Neural cell (in vitro differentiated cells): ENCODE data around the gene SGPP2. TPM values are rescaled to one million over a fixed set of nuclear protein-coding genes. Genes with fewer than 3 reads are reported as not detected.

ENCODE experiments used
- H2AFZ ChIP-seq: fragments of 200-600, 300-800 bp; sonication (generic), shearing (Covaris generic); 2 replicates; pipeline ENCODE4 v1.6.0; 2014; ENCODE audit warnings: low read depth, mild to moderate bottlenecking, antibody characterized with exemption, low read length, moderate library complexity
- H3F3A ChIP-seq: fragments of 200-600 bp; shearing (Covaris generic); 2 replicates; pipeline ENCODE4 v1.6.1; 2016; ENCODE audit warnings: mild to moderate bottlenecking, moderate library complexity, mixed read lengths, antibody characterized with exemption, low read length; ENCODE audit not compliant: insufficient read depth, poor library complexity, severe bottlenecking
- H3K27ac ChIP-seq: fragments of 200-600, 300-800 bp; sonication (generic), shearing (Covaris generic); 2 replicates; pipeline ENCODE4 v1.5.1; 2014; ENCODE audit warnings: mild to moderate bottlenecking, low read length, moderate library complexity
- H3K27me3 ChIP-seq: fragments of 300-800, 200-600 bp; sonication (generic), shearing (Covaris generic); 2 replicates; pipeline ENCODE4 v1.6.0; 2014; ENCODE audit warnings: mild to moderate bottlenecking, low read depth, low read length, moderate library complexity; ENCODE audit not compliant: insufficient read depth
- H3K36me3 ChIP-seq: fragments of 300-800, 200-600 bp; sonication (generic), shearing (Covaris generic); 2 replicates; pipeline ENCODE4 v1.5.1; 2014; ENCODE audit warnings: mild to moderate bottlenecking, antibody characterized with exemption, low read length, moderate library complexity; ENCODE audit not compliant: insufficient read depth
- H3K4me2 ChIP-seq: fragments of 300-800, 200-600 bp; sonication (generic), shearing (Covaris generic); 2 replicates; pipeline ENCODE4 v1.6.0; 2014; ENCODE audit warnings: mild to moderate bottlenecking, low read length
- H3K4me3 ChIP-seq: fragments of 300-800, 200-600 bp; sonication (generic), shearing (Covaris generic); 2 replicates; pipeline ENCODE4 v1.5.1; 2014; ENCODE audit warnings: mild to moderate bottlenecking, low read length, moderate library complexity
- H3K79me2 ChIP-seq: fragments of 200-600 bp; shearing (Covaris generic); replicated peaks from 2 replicates; pipeline ENCODE4 v1.6.0; 2014; ENCODE audit warnings: mild to moderate bottlenecking, low read length, moderate library complexity; ENCODE audit not compliant: insufficient read depth
- H3K9ac ChIP-seq: fragments of 300-800, 200-600 bp; sonication (generic), shearing (Covaris generic); 2 replicates; pipeline ENCODE4 v1.6.1; 2016; ENCODE audit warnings: mild to moderate bottlenecking, low read length, mixed read lengths
- H3K9me2 ChIP-seq: fragments of 200-600 bp; shearing (Covaris generic); 2 replicates; pipeline ENCODE4 v1.6.1; 2016; ENCODE audit warnings: mild to moderate bottlenecking, low read length, mixed read lengths; ENCODE audit not compliant: insufficient read depth
- H3K9me3 ChIP-seq: fragments of 200-600, 300-800 bp; sonication (generic), shearing (Covaris generic); 2 replicates; pipeline ENCODE4 v1.6.1; 2016; ENCODE audit warnings: mild to moderate bottlenecking, mixed run types, low read length, moderate library complexity, mixed read lengths
- H4K20me1 ChIP-seq: fragments of 200-600 bp; shearing (Covaris generic); 2 replicates; pipeline ENCODE4 v1.6.1; 2016; ENCODE audit warnings: mild to moderate bottlenecking, mixed run types; ENCODE audit not compliant: insufficient read depth
- EP300 ChIP-seq: fragments of 450-650 bp; conservative IDR thresholded peaks from 2 replicates; pipeline ENCODE4 v1.6.1; 2014; ENCODE audit warnings: antibody characterized with exemption, mild to moderate bottlenecking, moderate library complexity; ENCODE audit not compliant: poor library complexity, severe bottlenecking
- EZH2 ChIP-seq: fragments of 200-600, 300-800 bp; shearing (Covaris generic), sonication (generic); IDR thresholded peaks from 2 replicates; pipeline ENCODE4 v1.6.1; 2014; ENCODE audit warnings: antibody characterized with exemption, low read length, borderline replicate concordance, mild to moderate bottlenecking; ENCODE audit not compliant: insufficient read depth, poor library complexity, severe bottlenecking
- MXI1 ChIP-seq: fragments of 450-650 bp; conservative IDR thresholded peaks from 2 replicates; pipeline ENCODE4 v1.6.1; 2014; ENCODE audit warnings: antibody characterized with exemption, mild to moderate bottlenecking; ENCODE audit not compliant: poor library complexity, severe bottlenecking
- POLR2AphosphoS5 ChIP-seq: IDR thresholded peaks from 2 replicates; pipeline ENCODE4 v1.6.1; 2012
- RAD21 ChIP-seq: fragments of 450-650 bp; conservative IDR thresholded peaks from 2 replicates; pipeline ENCODE4 v1.6.1; 2014; ENCODE audit warnings: antibody characterized with exemption, mild to moderate bottlenecking, moderate library complexity
- SMC3 ChIP-seq: fragments of 450-650 bp; conservative IDR thresholded peaks from 2 replicates; pipeline ENCODE4 v1.6.1; 2014; ENCODE audit warnings: antibody characterized with exemption, mild to moderate bottlenecking, moderate library complexity; ENCODE audit not compliant: poor library complexity
- TAF1 ChIP-seq: IDR thresholded peaks from 2 replicates; pipeline ENCODE4 v1.6.1; 2012; ENCODE audit warnings: low read depth
- polyA plus RNA-seq: library from polyadenylated mRNA; depleted of rRNA; stranded (reverse); fragments of >200 nt; gene quantifications from 2 replicates; pipeline ENCODE4 v1.2.3, GENCODE V29; 2014
- TF ChIP-seq, protein P1 (sequence below): IDR thresholded peaks from 2 replicates; pipeline ENCODE4 v1.6.1; 2012; ENCODE audit warnings: borderline replicate concordance
- TF ChIP-seq, protein P2 (sequence below): fragments of 450-650 bp; IDR thresholded peaks from 2 replicates; pipeline ENCODE4 v1.5.1; 2014; ENCODE audit warnings: antibody characterized with exemption, mild to moderate bottlenecking, moderate library complexity; ENCODE audit not compliant: poor library complexity, severe bottlenecking

SGPP2 gene
- polyA plus RNA-seq, 1 donor from 2014 or later, result 0.38 TPM

DNA sequence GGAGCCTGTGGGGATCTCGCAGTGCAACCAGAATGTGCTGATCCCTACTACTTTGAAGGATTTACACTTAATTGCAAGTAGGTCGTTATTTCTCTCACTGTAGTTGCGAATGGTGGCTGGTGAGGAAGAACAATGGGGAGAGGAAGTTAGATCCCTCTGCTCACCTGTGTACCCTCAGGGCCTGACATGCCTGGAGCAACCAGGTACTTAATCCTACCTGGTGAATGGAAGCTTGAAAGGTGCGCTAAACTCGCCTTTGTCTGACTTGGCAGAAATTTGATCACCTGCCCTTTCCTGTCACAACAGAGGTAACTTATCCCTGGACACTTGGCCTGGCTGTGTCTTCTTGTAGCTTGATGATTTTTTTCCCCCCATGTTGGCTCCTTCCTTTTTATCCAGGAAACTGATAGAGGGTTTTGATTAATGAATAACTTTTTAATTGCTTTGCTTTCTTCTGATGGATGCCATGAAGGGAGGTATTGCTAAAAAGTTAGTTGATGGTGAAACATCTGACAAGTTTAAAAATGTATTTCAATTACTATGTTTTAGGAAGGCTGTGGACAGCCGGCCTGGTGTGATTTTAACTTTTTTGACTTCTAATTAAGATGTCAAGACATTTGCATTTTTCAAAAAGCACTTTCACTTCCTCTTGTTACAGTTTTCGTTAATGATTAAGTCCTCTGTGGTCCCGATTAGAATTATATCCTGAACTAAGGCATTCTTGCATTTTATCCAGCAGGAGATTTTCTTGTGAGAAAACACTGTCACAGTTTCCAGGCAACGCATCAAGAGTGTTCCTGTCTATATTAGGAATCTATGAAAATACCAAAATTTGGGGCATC is 9.2 kb downstream of the SGPP2 start:
- H3K36me3 ChIP-seq, result no peaks in the 10 kb centered on the region
- TF ChIP-seq, protein P1, sequence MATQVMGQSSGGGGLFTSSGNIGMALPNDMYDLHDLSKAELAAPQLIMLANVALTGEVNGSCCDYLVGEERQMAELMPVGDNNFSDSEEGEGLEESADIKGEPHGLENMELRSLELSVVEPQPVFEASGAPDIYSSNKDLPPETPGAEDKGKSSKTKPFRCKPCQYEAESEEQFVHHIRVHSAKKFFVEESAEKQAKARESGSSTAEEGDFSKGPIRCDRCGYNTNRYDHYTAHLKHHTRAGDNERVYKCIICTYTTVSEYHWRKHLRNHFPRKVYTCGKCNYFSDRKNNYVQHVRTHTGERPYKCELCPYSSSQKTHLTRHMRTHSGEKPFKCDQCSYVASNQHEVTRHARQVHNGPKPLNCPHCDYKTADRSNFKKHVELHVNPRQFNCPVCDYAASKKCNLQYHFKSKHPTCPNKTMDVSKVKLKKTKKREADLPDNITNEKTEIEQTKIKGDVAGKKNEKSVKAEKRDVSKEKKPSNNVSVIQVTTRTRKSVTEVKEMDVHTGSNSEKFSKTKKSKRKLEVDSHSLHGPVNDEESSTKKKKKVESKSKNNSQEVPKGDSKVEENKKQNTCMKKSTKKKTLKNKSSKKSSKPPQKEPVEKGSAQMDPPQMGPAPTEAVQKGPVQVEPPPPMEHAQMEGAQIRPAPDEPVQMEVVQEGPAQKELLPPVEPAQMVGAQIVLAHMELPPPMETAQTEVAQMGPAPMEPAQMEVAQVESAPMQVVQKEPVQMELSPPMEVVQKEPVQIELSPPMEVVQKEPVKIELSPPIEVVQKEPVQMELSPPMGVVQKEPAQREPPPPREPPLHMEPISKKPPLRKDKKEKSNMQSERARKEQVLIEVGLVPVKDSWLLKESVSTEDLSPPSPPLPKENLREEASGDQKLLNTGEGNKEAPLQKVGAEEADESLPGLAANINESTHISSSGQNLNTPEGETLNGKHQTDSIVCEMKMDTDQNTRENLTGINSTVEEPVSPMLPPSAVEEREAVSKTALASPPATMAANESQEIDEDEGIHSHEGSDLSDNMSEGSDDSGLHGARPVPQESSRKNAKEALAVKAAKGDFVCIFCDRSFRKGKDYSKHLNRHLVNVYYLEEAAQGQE, result no peak
- no peak for TF ChIP-seq SMC3
- TF ChIP-seq MXI1, result no peak
- TF ChIP-seq, protein P2, sequence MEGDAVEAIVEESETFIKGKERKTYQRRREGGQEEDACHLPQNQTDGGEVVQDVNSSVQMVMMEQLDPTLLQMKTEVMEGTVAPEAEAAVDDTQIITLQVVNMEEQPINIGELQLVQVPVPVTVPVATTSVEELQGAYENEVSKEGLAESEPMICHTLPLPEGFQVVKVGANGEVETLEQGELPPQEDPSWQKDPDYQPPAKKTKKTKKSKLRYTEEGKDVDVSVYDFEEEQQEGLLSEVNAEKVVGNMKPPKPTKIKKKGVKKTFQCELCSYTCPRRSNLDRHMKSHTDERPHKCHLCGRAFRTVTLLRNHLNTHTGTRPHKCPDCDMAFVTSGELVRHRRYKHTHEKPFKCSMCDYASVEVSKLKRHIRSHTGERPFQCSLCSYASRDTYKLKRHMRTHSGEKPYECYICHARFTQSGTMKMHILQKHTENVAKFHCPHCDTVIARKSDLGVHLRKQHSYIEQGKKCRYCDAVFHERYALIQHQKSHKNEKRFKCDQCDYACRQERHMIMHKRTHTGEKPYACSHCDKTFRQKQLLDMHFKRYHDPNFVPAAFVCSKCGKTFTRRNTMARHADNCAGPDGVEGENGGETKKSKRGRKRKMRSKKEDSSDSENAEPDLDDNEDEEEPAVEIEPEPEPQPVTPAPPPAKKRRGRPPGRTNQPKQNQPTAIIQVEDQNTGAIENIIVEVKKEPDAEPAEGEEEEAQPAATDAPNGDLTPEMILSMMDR, result no peak
- TF ChIP-seq TAF1, result no peak
- no peak for TF ChIP-seq RAD21
- TF ChIP-seq EP300, result no peak
- no peak for TF ChIP-seq EZH2
- no peak for TF ChIP-seq POLR2AphosphoS5
- no peak overlapping the region for H2AFZ ChIP-seq
- H3K4me2 ChIP-seq, result no peak overlapping the region
- H3K9ac ChIP-seq, result no peak overlapping the region
- H3K79me2 ChIP-seq, result no peaks in the 10 kb centered on the region
- no peaks in the 10 kb centered on the region for H3K27me3 ChIP-seq
- no peaks in the 10 kb centered on the region for H3K9me2 ChIP-seq
- no peak overlapping the region for H3K4me3 ChIP-seq
- H3F3A ChIP-seq, result no peaks in the 10 kb centered on the region
- no peak overlapping the region for H3K27ac ChIP-seq
- no peaks in the 10 kb centered on the region for H4K20me1 ChIP-seq
- H3K9me3 ChIP-seq, result no peaks in the 10 kb centered on the region

DNA sequence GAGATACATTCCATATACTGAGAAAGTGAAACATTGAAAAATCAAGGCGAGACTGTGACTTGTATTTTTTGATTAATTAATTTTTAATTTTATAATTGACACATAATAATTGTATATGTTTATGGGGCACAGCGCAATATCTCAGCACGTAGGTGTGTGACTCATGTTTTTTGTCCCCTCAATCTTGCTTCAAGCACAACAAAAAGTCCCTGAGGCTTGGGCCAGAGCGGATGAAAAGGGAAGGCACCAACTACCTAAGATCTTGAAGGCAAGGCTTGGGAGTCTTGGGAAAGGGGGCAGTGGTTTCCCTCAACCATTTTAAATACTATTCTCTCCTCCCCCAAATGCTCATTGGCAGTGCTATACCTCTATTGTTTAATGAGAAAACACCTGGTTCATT is 9.9 kb downstream of the SGPP2 start:
- no peaks in the 10 kb centered on the region for H4K20me1 ChIP-seq
- H3F3A ChIP-seq, result no peaks in the 10 kb centered on the region
- no peaks in the 10 kb centered on the region for H3K79me2 ChIP-seq
- no peaks in the 10 kb centered on the region for H3K9me2 ChIP-seq
- H3K4me2 ChIP-seq, result no peak overlapping the region
- TF ChIP-seq RAD21 (no peak), SMC3 (no peak), MXI1 (no peak), EZH2 (no peak), POLR2AphosphoS5 (no peak), EP300 (no peak), TAF1 (no peak)
- TF ChIP-seq, protein P2, result no peak
- TF ChIP-seq, protein P1, result no peak
- no peaks in the 10 kb centered on the region for H3K9me3 ChIP-seq
- H3K36me3 ChIP-seq, result no peaks in the 10 kb centered on the region
- no peak overlapping the region for H3K27ac ChIP-seq
- no peaks in the 10 kb centered on the region for H3K27me3 ChIP-seq
- no peak overlapping the region for H3K9ac ChIP-seq
- no peak overlapping the region for H2AFZ ChIP-seq
- H3K4me3 ChIP-seq, result no peak overlapping the region
